Middle frontal gyrus (tissue), 1 donor: ENCODE measurements around the gene ANKRD17.
A peak's percentile ranks its signal among the peaks of the same experiment; 100 is the strongest.
"Not testable (repeated sequence)": the region's sequence is repeated elsewhere in the genome, so short reads cannot be mapped to it uniquely, and the experiment has no call there.

Experiments used
- DNase-seq: peaks from one replicate; pipeline ENCODE4 v3.0.0-alpha.2; 2015; ENCODE audit warnings: low spot score; ENCODE audit errors: extremely low spot score

Gene ANKRD17

DNA sequence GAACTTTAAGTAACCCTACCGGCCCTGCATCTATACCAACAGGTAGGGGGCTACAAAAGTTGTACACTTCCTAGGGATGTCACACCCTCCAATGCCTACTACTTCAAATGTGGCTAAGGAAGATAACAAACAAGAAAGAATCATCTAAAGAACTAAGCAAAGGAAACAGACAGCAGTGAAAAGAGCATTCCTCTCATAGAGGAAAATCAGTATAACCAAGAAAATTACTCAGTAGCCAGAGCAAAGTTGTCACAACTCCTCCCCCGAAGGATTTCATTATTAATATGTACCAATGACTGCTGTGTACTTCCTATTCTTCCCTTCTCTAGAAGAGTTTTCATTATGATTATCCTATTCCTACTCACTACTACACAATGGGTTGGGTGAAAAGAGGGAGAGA, 12.6 kb downstream of the ANKRD17 start:
- DNase-seq: no peak

DNA sequence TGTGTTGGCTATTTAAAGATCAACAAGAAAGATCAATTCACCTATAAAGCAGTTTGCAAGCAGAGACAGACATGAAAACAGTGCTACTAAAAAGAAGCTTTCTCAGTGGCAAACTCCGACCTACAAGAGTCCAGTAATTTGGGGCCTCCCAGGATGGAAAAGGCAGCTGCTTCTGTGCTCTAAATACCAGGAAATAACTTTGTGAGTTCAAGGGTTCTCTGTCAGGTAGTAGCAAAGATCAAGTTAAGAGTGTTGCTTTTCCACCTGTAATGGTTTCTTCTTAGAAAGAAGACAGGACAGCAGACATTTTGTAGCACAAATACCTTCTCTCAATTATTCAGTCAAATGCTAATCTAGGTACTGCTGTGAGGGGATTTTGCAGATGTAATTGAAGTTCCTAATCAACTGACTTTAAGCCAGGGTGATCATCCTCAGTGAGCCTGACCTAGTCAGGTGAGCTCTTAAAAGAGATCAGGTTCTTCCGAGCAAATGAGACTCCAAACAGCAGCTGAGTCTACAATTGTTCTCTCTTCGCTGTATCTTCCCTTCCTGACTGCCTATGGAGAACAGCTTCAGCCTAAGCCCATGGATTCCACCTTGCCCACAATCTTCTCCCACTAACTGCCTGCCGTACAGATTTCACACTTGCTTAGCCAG, 13.5 kb downstream of the ANKRD17 start:
- DNase-seq: no peak

DNA sequence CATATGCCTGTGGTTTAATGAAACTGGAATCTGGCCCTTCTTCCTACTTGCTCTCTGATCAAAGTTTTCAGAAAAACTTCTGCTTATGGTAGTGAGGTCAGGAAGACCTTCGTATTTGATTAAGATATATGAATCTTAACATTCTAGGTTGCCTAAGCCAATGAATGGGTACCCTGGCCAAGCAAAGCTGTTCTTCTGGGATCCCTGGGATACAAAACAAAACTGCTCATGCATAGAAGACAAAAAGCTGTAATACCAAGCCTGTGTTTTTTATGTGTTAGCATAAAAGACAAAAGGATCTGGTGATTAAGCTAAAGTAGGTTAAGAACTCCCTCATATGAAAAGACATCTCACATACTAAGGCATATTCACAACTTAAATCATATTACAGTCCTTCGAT, 21.6 kb downstream of the ANKRD17 start:
- no peak for DNase-seq

DNA sequence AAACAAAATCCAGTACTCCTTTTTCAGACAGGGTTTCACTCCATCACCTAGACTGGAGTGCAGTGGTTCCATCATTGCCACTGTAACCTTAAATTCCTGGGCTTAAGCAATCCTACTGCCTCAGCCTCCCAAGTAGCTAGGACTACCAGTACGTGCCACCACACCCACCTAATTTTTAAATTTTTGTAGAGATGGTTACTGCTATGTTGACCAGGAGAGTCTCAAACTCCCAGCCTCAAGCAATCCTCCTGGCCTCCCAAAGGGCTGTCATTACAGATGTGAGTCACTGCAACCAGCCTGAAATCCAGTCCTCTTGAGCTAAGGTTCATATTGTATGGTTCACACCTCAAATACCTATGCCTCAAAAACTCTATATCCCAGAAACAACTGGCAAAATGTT, 22.4 kb downstream of the ANKRD17 start:
- no peak for DNase-seq

DNA sequence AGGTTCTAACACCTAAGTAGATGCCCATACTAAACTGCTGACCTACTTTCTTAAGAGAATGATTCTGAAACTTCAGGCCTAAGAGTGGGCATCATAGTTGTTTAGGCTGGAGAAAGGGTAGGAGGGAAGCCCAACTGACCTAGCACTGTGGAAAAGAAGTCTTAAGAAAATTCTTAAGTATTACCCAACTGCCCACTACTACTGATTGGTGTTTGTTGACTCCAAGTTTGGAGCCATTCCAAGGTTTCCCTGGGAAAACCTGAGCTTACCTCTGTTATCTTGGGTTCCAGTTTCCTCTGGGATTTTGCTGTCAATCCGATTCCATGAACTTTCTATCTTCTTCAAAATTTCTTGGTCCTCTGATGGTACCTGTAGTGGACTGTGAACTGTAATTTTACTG, 23.9 kb downstream of the ANKRD17 start:
- no peak for DNase-seq

DNA sequence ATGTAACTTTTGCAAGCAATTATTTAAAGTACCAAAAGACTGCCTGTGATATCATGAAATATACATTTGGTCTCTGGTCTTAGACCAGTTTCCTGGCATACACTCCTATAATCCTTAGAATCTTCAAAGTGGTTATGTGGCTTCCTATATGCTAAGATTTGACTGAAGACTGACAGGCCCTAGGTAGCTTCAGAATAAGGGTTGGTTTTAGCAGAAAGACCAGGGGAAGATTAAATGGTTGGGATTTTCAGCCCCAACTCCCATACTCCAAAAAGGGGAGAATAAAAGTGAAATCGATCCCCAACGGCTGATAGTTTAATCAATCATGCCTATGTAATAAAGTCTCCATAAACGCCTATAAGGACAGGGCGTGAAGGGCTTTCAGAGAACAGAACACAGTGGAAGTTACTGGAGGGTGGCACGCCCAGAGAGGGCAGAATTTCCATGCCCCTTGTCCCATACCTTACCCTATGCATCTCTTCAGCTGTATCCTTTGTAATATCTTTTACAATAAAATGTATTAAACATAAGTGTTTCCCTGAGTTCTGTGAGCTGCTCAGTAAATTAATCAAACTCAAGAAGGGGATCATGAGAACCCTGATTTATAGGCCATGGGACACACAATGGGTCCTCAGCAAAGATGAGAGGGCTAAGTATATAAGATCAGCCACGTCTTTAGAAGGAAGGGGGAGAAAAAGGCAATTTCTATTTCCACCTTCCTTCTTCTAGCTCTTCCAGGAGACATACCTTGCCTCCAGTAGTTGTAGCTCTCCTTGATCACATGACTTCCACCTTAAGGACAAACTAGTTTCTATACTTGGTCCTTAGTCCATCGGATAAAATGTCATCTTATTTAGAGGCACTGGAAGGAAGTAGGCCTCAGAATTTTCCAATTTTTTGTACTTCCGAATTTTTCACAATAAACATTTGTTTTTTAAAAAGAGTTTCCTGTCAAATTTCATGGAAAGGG, 26.8 kb downstream of the ANKRD17 start:
- DNase-seq: no peak

DNA sequence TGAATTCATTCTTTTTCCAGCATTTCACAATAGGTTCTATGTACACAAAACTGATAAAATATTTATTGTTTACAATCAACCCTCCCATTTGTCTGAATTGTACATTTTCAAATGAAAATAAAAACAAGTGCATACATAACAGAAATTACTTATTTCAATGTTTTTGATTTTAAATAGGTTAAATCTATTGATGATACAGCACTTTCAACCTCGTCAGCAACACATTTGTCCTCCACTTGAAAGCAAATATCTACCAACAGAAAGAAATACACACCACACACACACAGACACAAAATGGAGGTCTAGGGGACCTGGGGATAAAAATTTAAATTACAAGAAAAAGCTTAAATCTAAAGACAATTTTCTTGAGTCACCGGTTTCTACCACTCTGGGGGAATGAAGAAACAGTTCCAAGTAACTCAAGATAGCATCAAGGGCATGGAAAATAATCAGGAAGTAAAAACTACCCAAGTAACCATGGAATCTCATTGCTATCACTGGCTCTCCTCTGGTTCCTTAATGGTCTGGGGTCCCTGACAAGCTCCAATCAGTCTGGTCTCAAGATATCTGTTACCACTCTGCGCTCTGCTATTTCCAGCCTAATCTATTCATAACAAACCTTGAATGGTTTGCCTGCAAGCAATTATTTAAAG, 27.6 kb downstream of the ANKRD17 start:
- no peak for DNase-seq

DNA sequence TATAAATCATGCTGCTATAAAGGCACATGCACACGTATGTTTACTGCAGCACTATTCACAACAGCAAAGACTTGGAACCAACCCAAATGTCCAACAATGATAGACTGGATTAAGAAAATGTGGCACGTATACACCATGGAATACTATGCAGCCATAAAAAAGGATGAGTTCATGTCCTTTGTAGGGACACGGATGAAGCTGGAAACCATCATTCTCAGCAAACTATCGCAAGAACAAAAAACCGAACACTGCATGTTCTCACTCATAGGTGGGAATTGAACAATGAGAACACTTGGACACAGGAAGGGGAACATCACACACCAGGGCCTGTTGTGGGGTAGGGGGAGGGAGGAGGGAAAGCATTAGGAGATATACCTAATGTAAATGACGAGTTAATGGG, 29.8 kb downstream of the ANKRD17 start:
- not testable (repeated sequence) for DNase-seq

DNA sequence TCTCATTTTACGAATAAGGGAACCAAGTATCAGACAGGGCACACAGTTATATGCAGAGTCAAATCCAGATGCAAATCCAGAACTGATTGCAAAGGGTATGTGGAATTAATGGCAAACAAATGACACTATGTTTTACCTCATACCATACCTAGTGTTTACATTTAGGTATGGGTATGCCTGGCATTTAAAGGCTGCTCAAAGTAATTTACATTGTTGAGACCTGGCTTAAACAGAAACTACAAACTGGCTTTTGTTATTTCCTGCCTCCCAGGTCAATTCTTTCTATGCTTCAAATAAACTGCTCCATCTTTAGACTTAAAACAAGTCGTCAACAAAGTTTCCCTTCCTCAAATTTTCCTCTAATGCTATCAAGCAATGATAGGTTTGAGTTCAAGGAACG, 33.7 kb downstream of the ANKRD17 start:
- DNase-seq: no peak

DNA sequence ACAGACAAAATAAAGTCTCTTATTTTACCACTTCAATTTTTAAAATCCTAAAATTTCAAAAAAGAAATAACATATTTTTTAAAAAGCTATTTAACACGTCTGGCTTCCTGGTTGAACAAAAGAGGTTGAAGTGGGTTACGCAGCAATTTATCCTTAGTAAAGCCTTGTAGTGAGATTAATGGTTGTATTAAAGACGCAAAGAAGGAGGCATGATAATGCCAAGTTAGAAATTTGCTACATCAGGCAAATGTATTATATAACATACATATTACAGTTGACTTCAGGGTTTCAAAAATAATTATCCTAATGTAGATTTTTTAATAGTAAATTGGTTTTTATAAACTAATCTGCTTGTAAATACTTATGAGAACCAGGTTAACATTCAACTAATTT, 35.3 kb downstream of the ANKRD17 start:
- DNase-seq: no peak

DNA sequence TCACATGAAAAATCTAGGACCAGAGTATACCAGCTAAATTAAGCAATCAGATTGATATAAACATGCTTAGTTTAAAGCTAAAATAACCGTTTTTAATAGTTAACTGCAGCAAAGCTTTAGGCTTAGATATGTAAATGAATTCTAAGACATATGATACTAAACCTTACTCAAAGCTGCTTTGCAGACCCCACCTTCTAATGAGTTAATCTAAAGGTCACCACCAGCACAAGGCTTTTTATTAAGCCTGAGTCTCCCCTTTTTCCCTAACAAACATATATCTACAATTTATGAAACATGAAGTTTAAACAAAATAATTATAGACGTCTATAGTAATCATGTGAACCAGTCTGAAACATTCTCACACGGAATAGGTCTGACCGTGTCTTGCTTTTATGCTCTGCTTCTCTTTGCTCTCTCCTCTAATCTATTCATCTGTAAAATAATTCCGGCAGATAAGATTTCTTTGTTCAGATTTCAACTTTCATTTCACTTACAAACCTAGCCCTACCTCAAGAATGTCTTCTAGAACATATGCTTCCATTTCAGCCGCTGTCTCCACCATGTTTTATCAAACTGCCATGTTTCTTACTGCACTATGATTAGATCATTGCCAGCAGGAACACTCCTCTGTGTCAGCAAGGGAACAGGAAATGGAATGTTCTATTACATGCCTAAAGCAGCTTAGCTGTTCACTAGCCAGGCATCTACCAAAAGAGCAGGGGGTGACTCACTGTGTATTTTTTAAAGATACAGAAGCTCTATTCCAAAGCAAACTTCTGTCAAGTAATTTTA, 35.9 kb downstream of the ANKRD17 start:
- DNase-seq: peak; percentile 86

DNA sequence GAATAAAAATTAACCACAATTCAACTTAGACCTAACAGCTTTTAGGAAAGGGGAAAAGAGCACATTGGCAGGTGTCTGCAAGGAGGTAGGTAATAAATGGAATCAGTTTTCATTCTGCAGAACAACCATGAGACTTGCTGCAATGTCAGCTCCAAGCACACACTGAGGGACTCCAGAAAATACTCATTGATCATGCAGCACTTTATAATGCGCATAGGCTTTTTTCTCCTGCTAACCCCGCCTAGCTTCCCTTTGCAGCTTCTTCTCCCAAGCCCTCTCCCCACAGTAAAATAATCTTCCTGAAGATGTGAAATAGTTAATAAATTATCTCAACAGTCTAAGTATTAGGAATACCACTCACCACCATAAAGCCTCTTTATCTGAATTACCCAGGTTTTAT, 36.9 kb downstream of the ANKRD17 start:
- no peak for DNase-seq

DNA sequence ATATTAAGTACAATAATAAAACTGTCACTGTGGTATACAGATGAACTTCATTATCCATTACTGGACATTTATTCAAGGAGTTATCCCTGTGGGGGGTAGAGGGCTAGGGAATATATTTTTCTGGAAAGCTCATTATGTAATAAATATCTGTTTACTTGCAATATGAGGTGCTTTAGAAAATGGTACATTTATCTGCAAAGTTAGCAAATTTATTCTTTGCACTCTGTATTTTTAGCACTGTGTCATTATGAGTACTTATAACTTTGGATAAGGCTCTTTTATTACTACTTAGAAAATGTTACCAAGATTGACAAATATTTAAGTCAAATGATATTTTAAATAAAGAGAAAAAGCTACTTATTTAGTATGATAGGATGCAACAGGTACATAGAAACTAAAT, 37.8 kb downstream of the ANKRD17 start:
- DNase-seq: no peak

DNA sequence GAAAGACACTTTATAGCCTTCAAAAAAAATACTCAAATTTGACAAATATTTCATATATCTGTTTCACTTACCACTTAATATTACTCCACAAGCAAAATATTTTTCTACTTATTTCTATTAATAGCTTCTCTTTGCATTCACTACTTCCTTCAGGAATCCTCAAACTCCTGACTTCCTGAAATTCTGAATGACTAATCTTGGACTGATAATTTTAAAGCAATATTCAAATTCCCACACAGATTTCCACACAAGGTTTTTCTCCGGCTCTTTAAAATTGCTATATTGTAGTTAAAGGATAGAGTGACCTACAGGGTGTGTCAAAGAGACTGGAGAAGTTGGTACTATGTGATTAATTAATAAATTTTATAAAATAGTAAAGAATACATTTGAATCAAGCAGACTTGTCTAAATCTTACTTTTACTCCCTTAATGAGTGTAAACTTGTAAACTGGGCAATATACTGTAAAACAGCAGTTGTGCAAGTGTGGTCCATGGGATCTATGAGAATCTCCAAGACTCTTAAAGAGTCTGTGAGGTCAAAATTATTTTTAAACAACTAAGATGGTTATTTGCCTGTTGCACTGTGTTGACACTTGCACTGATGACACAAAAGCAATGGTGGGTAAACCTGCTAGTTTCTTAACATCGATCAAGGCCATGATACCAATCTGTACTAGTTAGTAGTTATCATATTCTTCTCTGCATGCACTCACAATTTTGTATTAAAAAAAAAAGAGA, 44.5 kb downstream of the ANKRD17 start:
- no peak for DNase-seq

DNA sequence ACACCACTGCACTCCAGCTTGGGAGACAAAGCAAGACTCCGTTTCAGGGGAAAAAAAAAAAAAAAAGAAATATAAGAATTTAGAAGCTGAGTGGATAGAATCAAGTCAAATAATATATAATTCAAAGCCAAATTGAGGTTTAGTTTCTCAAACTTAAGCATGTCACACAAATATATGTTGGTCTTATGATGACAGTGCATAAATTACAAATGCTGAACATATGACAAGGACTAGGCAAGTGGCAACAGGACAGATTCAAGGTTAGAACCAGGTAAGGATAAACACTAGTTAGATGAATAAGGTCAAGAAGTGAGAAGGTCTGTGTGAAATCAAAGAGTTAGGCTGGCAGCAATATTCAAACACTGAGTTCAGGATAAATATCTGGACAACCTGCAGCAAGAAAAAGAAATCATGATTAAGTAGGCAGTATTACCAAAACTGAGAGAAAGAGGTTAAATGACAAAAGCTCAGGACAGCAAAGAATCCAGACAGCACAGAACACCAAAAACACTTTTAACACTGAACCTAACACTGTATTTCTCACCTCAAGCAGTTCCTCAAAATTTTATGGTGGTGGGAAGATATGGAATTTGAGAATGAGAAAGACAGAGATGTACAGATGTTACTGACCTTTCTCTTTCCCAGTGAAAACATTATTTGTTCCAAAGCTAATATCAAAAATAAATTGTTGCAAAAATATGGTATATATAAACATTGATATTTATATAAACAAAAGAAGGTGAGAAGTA, 45.4 kb downstream of the ANKRD17 start:
- DNase-seq: no peak

DNA sequence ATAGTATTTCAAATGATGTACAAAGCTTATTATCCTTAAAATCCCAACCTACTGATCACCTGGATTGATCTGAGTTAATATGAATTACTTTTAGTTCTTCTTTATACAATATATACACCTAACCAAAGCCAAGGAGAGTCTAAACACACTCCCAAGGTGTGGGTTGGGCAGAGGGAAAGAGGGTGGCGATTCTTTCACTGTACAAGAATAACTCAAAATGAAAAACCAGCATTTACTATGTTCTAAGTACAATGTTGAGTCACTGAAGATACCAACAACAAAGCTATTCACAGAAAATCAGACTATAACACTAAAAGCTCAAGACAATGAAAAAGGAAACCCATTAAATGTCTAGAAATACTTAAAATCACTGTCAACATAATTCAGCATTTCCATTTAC, 46.6 kb downstream of the ANKRD17 start:
- no peak for DNase-seq

DNA sequence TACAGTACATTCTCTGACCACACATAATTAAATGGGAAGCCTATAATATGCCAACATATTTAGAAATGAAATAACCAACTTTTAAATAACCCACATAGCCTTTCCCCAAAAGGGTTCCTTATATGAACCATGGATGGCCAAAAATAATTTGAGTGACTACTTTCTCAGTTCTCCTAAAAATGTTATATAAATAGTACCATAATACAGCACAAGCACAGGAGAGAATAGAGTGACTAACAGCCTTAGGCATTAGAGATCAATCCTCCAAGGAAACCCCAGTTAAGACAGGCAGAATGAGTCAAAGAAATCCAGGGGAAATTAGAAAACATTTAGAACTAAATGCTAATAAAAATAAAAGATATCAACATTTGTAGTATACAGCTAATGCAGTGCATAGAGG, 50.2 kb downstream of the ANKRD17 start:
- no peak for DNase-seq

DNA sequence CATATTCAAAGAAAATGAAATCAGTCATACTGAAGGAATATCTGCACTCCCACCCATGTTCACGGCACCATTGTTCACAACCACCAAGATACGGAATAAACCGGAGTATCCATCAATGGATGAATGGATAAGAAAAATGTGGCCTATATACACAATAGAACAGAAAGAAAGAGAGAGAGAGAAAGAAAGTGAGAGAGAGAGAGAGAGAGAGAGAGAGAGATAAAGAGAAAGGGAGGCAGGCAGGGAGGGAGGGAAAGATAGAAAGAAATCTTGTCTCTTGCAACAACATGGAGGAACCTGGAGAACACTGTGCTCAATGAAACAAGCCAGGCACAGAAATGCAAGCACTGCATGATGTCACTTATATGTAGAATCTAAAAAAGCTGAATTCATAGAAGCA, 52.4 kb downstream of the ANKRD17 start:
- DNase-seq: no peak

DNA sequence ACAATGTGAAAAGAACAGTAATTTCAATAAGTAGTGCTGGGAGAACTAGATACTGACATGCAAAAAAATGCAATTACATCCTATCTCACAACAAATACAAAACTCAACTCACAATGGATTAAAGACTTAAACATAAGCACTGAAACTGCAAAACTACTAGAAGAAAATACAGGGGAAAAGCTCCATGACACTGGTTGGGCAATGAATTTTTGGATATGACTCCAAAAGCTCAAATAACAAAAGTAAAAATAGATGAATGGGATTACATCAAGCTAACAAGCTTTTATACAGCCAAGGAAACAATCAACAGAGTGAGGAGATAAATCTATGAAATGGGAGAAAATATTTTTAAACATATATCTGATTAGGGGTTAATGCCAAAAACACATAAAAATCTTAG, 53.1 kb downstream of the ANKRD17 start:
- no peak for DNase-seq

DNA sequence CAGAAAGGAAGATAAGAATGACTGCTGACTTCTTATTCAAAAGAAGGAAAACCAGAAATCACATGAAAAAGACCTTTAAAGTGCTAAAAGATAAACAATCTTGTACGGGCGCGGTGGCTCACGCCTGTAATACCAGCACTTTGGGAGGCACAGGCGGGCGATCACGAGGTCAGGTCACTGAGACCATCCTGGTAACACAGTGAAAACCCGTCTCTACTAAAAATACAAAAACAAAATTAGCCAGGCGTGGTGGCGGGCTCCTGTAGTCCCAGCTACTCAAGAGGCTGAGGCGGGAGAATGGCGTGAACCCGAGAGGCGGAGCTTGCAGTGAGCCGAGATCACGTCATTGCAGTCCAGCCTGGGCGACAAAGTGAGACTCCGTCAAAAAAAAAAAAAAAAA, 54.6 kb downstream of the ANKRD17 start:
- not testable (repeated sequence) for DNase-seq
